B cell (primary cell): ENCODE data around the gene AP1AR.

Experiments
- EZH2 ChIP-seq: IDR thresholded peaks from 2 replicates; pipeline ENCODE4 v1.6.1; 2012; ENCODE audit warnings: borderline replicate concordance, low read depth, mild to moderate bottlenecking, moderate library complexity, low read length; ENCODE audit not compliant: insufficient read depth, poor library complexity, severe bottlenecking
- TF ChIP-seq, protein P1 (sequence below): fragments of 200-600 bp; IDR thresholded peaks from one replicate; pipeline ENCODE4 v1.8.0; 2022; ENCODE audit warnings: antibody characterized with exemption, mild to moderate bottlenecking

DNA sequence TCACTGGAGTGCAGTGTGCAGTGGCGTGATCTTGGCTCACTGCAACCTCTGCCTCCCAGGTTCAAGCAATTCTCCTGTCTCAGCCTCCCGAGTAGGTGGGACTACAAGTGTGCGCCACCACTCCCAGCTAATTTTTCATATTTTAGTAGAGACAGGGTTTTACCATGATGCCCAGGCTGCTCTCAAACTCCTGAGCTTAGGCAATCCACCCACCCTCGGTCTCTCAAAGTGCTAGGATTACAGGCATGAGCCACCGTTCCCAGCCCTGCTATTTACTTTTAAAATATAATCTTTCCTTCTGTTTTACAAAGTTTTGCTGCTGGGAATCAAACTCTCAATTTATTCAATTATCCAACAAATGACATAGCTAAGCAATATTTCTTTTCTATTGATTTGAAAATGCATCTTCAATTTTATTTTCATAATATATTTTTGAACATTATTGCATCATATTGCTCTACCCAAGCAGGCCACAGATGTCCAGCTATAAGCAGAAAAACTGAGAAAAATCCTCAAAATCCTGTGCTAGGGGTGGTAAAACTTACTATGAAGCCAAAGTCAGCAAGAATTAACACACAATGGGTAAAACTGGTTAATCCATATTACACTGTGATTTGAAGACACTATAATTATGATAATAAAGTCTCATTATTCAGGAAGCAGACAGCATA lies 48.9 kb downstream of the AP1AR start:
- TF ChIP-seq, protein P1, sequence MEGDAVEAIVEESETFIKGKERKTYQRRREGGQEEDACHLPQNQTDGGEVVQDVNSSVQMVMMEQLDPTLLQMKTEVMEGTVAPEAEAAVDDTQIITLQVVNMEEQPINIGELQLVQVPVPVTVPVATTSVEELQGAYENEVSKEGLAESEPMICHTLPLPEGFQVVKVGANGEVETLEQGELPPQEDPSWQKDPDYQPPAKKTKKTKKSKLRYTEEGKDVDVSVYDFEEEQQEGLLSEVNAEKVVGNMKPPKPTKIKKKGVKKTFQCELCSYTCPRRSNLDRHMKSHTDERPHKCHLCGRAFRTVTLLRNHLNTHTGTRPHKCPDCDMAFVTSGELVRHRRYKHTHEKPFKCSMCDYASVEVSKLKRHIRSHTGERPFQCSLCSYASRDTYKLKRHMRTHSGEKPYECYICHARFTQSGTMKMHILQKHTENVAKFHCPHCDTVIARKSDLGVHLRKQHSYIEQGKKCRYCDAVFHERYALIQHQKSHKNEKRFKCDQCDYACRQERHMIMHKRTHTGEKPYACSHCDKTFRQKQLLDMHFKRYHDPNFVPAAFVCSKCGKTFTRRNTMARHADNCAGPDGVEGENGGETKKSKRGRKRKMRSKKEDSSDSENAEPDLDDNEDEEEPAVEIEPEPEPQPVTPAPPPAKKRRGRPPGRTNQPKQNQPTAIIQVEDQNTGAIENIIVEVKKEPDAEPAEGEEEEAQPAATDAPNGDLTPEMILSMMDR: no peak
- TF ChIP-seq EZH2: no peak
